CD4-positive, CD25-positive, alpha-beta regulatory T cell (primary cell): ENCODE results near the gene TPPP. TPM values are rescaled to one million over a fixed set of nuclear protein-coding genes. Genes with fewer than 3 reads are reported as not detected.
A peak's percentile ranks its signal among the peaks of the same experiment; 100 is the strongest.
"Not testable (repeated sequence)": the region's sequence is repeated elsewhere in the genome, so short reads cannot be mapped to it uniquely, and the experiment has no call there.

Experiments used
- ATAC-seq, 2 donors: fragments of 150-1000 bp; cut with Tn5 transposase; one replicate each; pipeline ENCODE4 v1.10.0; 2021; ENCODE audit warnings: low read depth in 2 of 2, moderate number of reproducible peaks in 2 of 2, moderate library complexity in 1 of 2
- DNase-seq, 3 donors: peaks; one replicate each; pipeline versions ENCODE4 v3.0.0 to v3.0.0-alpha.2; 2012 to 2022; ENCODE audit warnings: mixed read lengths in 1 of 3
- H3K27ac ChIP-seq: one replicate; pipeline ENCODE4 v1.7.0; 2013; ENCODE audit warnings: mild to moderate bottlenecking, low read length; ENCODE audit not compliant: insufficient read depth, poor library complexity, severe bottlenecking
- H3K27me3 ChIP-seq: one replicate; pipeline ENCODE4 v1.7.0; 2013; ENCODE audit warnings: low read length; ENCODE audit not compliant: control insufficient read depth, insufficient read depth
- H3K36me3 ChIP-seq: one replicate; pipeline ENCODE4 v1.7.0; 2013; ENCODE audit warnings: mild to moderate bottlenecking, low read length, moderate library complexity; ENCODE audit not compliant: control insufficient read depth, insufficient read depth
- H3K4me1 ChIP-seq: 2 replicates; pipeline ENCODE4 v1.7.0; 2013; ENCODE audit warnings: mild to moderate bottlenecking, low read length; ENCODE audit not compliant: insufficient read depth, control insufficient read depth, poor library complexity, severe bottlenecking
- H3K4me3 ChIP-seq: one replicate; pipeline ENCODE4 v1.7.0; 2013; ENCODE audit warnings: low read depth, mild to moderate bottlenecking, low read length, moderate library complexity
- H3K9me3 ChIP-seq, 2 experiments: 1 replicate in 1 of 2; 2 replicates in 1 of 2; pipeline ENCODE4 v1.7.0; 2013; ENCODE audit warnings: low read length in 2 of 2, mild to moderate bottlenecking in 1 of 2, moderate library complexity in 1 of 2; ENCODE audit not compliant: control insufficient read depth in 2 of 2
- H3K27ac Mint-ChIP-seq, 3 donors: one replicate each; pipeline ENCODE4 v1.8.0; 2020 to 2022; ENCODE audit warnings: mild to moderate bottlenecking in 3 of 3, mixed read lengths in 3 of 3, moderate library complexity in 2 of 3
- H3K27me3 Mint-ChIP-seq: one replicate; pipeline ENCODE4 v1.8.0; 2022; ENCODE audit warnings: mild to moderate bottlenecking, mixed read lengths
- H3K36me3 Mint-ChIP-seq: one replicate; pipeline ENCODE4 v1.8.0; 2020; ENCODE audit warnings: mixed read lengths
- H3K4me1 Mint-ChIP-seq, 4 donors: one replicate each; pipeline ENCODE4 v1.8.0; 2020 to 2022; ENCODE audit warnings: mixed read lengths in 4 of 4, mild to moderate bottlenecking in 1 of 4
- H3K4me3 Mint-ChIP-seq, 4 donors: one replicate each; pipeline ENCODE4 v1.8.0; 2020 to 2022; ENCODE audit warnings: mild to moderate bottlenecking in 4 of 4, mixed read lengths in 4 of 4, moderate library complexity in 3 of 4
- H3K9me3 Mint-ChIP-seq, 7 donors: one replicate each; pipeline ENCODE4 v1.8.0; 2020 to 2022; ENCODE audit warnings: mixed read lengths in 7 of 7, mild to moderate bottlenecking in 3 of 7, moderate library complexity in 2 of 7
- polyA plus RNA-seq, 4 donors: library from polyadenylated mRNA; unstranded; fragments of 300-500 nt; fragmentation: Illumina TruSeq; gene quantifications; one replicate each; pipeline ENCODE4 v1.2.3, GENCODE V29; 2021
- total RNA-seq: library from RNA; stranded (reverse); gene quantifications from one replicate; pipeline ENCODE4 v1.2.3, GENCODE V29; 2022

TPPP gene
- total and polyA plus RNA-seq, 5 donors from 2014 or later = 0.03 to 12.4 (median 0.26) TPM

DNA sequence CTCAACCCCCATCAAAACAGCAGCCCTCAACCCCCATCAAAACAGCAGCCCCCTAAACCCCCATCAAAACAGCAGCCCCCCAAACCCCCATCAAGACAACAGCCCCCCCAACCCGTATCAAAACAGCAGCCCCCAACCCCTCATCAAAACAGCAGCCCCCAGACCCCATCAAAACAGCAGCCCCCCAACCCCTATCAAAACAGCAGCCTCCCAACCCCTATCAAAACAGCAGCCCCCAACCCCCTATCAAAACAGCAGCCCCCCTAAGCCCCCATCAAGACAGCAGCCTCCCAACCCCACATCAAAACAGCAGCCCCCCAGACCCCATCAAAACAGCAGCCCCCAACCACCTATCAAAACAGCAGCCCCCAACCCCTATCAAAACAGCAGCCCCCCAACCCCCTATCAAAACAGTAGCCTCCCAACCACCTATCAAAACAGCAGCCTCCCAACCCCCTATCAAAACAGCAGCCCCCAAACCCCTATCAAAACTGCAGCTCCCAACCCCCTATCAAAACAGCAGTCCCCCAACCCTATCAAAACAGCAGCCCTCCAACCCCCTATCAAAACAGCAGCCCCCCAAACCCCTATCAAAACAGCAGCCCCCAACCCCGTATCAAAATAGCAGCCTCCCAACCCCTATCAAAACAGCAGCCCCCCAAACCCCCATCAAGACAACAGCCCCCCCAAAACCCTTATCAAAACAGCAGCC is 1.2 kb downstream of the TPPP start:
- no peaks in the 10 kb centered on the region for H3K36me3 Mint-ChIP-seq
- H3K4me1 ChIP-seq = peaks cover 12% of the 10 kb centered on the region
- H3K27me3 ChIP-seq = no peaks in the 10 kb centered on the region
- DNase-seq (no peak), ATAC-seq (no peak)
- no peak overlapping the region for H3K27ac ChIP-seq
- H3K4me3 ChIP-seq = no peak overlapping the region
- peak overlapping the region in 2 of 4 donors; percentile 10 to 61 for H3K4me3 Mint-ChIP-seq
- H3K27me3 Mint-ChIP-seq = peaks cover 4% of the 10 kb centered on the region
- H3K36me3 ChIP-seq = no peaks in the 10 kb centered on the region
- H3K27ac Mint-ChIP-seq = no peak overlapping the region
- no peaks in the 10 kb centered on the region for H3K9me3 ChIP-seq
- H3K9me3 Mint-ChIP-seq = peaks cover 0 to 2% (median 0%) of the 10 kb centered on the region in 7 donors
- H3K4me1 Mint-ChIP-seq = peaks cover 0 to 1% (median 0%) of the 10 kb centered on the region in 4 donors

DNA sequence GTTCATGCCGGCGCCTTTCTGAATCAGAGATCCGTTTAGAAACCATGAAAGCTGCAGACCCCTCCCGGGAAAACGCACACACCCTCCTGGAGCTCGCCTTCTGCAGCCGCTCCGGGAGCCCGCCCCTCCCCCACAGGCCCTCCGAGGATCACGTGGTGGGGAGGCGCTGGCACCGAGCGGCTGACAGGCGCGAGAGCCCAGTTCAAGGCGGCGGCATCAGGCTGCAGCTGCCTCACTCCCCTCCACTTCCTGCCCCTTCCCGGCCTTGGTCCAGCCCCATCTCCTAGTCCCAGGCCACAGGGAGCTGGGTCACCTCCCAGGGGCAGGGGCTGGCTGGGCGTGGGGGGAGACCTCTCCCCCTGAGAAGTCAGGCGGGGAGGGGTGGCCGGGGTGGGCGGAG is 2.1 kb downstream of the TPPP start:
- H3K9me3 Mint-ChIP-seq, H3K4me3 Mint-ChIP-seq, H3K4me1 Mint-ChIP-seq, H3K27me3 ChIP-seq, H3K4me3 ChIP-seq, H3K27ac Mint-ChIP-seq, H3K36me3 Mint-ChIP-seq, H3K27ac ChIP-seq, H3K36me3 ChIP-seq, ATAC-seq, H3K9me3 ChIP-seq, H3K27me3 Mint-ChIP-seq, DNase-seq: not testable (repeated sequence)
- H3K4me1 ChIP-seq = peaks cover 12% of the 10 kb centered on the region

DNA sequence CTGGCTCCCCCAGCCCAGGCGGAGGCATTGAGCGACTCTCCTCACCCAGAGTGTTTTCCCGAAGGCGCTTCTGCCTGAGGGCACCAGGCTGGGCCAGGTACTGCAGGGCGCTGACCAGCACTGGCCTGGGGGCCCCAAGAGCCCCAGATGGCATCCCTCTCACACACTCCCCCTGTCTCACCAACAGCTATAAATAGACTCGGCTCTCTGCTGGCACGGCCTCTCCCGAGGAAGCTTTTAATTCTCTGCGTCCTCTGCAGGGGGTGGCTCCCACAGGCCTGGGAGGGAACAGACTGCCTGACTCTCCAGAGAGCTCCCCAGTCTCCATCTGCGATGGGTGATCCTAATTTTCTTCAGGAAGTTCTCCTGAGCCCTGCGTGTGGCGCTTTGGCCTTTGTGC is 2.9 kb downstream of the TPPP start:
- not testable (repeated sequence) for H3K9me3 ChIP-seq, H3K36me3 ChIP-seq, H3K4me3 Mint-ChIP-seq, H3K27me3 ChIP-seq, ATAC-seq, H3K4me1 Mint-ChIP-seq, H3K27me3 Mint-ChIP-seq, DNase-seq, H3K9me3 Mint-ChIP-seq, H3K4me3 ChIP-seq, H3K27ac Mint-ChIP-seq, H3K27ac ChIP-seq, H3K36me3 Mint-ChIP-seq
- peaks cover 12% of the 10 kb centered on the region for H3K4me1 ChIP-seq

DNA sequence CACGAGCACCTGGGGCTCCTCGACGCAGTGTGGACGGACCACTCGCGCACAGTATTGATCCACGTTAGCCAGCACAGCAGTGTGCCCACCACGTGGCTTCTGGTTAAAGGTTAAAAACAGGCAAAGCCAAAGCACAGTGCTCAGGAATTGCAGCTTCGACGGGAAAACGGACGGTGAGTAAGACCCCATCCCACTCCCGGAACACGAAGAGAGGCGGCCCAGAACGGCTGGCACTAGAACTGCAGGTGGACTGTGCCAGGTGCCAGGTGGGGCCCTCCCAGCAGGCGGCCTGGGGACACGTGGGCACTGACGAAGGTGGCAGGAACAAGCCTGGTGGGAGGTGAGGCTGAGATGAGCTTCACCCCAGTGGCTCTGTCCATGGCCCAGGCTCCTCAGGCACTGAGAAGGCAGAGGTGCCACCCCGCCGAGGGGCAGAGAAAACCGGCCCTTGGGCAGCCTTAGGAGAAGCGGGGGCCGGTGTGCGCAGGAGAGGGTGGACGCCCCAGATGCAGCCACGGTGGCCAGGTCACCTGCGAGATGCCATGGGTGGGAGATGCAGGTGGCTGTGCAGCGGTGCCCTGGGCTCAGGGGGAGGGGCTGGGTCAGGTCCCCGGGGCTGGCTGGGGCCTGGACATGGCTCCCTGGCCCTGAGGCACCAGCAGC is 4.7 kb downstream of the TPPP start:
- H3K4me3 ChIP-seq, ATAC-seq, H3K4me1 Mint-ChIP-seq, H3K27me3 Mint-ChIP-seq, H3K27ac ChIP-seq, DNase-seq, H3K27me3 ChIP-seq, H3K36me3 ChIP-seq, H3K4me3 Mint-ChIP-seq, H3K9me3 Mint-ChIP-seq, H3K36me3 Mint-ChIP-seq, H3K27ac Mint-ChIP-seq, H3K9me3 ChIP-seq: not testable (repeated sequence)
- peaks cover 12% of the 10 kb centered on the region for H3K4me1 ChIP-seq

- H3K4me1 ChIP-seq, ATAC-seq, H3K9me3 Mint-ChIP-seq, H3K27me3 Mint-ChIP-seq, H3K27ac ChIP-seq, H3K9me3 ChIP-seq, H3K36me3 Mint-ChIP-seq, H3K4me3 ChIP-seq, H3K27ac Mint-ChIP-seq, DNase-seq, H3K27me3 ChIP-seq, H3K4me1 Mint-ChIP-seq, H3K36me3 ChIP-seq, H3K4me3 Mint-ChIP-seq: not testable (repeated sequence)
Measured at GRCh38 chr5:686936-687335, 6.2 kb downstream of the TPPP start.

- H3K4me3 Mint-ChIP-seq, H3K4me3 ChIP-seq, H3K9me3 ChIP-seq, DNase-seq, H3K4me1 Mint-ChIP-seq, H3K36me3 Mint-ChIP-seq, H3K4me1 ChIP-seq, ATAC-seq, H3K27me3 Mint-ChIP-seq, H3K27me3 ChIP-seq, H3K27ac ChIP-seq, H3K36me3 ChIP-seq, H3K9me3 Mint-ChIP-seq, H3K27ac Mint-ChIP-seq: not testable (repeated sequence)
Measured at GRCh38 chr5:686172-686523, 7.0 kb downstream of the TPPP start.

DNA sequence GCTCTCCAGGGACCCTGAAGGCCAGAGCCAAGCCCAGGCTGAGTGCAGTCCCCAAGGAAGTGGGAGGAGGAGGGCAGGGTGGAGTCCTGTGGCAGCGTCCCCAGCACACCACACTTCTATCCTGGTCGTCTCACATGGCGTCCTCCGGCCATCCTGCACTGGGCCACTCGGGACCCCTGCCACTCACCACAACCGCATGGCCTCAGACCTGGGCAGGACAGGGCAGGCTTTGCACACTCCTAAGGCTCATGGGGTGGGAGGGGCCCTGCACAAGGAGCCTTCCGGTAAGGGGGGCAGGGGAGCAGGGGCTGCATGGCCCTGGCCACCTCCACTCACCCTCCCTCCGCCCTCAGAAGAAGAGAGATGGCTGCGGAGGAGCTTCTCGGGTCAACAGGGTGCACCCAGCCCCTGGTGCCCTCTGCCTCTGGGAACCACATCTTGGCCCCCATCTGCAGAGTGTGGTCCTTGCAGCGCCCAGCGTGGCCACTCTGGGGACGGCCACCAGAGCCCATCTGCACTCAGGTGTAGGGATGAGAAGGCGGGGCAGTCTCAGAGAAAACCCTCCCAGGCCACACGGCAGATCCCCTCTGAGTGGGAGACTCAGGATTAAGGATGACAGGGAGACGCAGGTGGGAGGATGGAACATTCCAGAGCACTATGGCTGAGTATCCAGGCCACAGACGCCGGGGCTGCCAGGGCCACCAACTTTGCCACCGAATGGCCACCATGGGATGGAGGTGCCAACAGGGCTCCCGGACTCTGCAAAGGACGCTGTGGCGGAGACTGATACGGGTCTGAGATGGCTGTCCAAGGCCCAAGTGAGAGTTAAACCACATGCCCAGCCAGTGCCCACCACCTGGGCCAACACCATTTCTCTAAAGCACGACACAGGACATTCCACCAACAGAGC is 7.6 kb downstream of the TPPP start:
- H3K27ac Mint-ChIP-seq = no peak overlapping the region
- no peaks in the 10 kb centered on the region for H3K27me3 Mint-ChIP-seq
- no peak overlapping the region for H3K27ac ChIP-seq
- no peak overlapping the region for H3K4me3 Mint-ChIP-seq
- no peak overlapping the region for H3K4me3 ChIP-seq
- H3K9me3 Mint-ChIP-seq = no peaks in the 10 kb centered on the region
- no peaks in the 10 kb centered on the region for H3K27me3 ChIP-seq
- H3K9me3 ChIP-seq = no peaks in the 10 kb centered on the region
- no peak for ATAC-seq
- no peaks in the 10 kb centered on the region for H3K36me3 ChIP-seq
- H3K4me1 Mint-ChIP-seq = no peaks in the 10 kb centered on the region
- H3K36me3 Mint-ChIP-seq = no peaks in the 10 kb centered on the region
- no peak for DNase-seq
- no peaks in the 10 kb centered on the region for H3K4me1 ChIP-seq
